Vagina (tissue), 2 donors: ENCODE results near the gene PSMC3.

ENCODE experiments used
- POLR2AphosphoS5 ChIP-seq, 2 donors: sonication (generic); formaldehyde crosslinking; IDR thresholded peaks; one replicate each; pipeline ENCODE4 v1.9.0; 2017; ENCODE audit warnings: antibody characterized with exemption in 2 of 2, mild to moderate bottlenecking in 2 of 2, low read depth in 1 of 2; ENCODE audit not compliant: insufficient read depth in 1 of 2
- TF ChIP-seq, protein P1 (sequence below), 3 experiments: fragments of 450-650 bp in 2 of 3; fragments of 200-600 bp in 1 of 3; sonication (generic) in 1 of 3; IDR thresholded peaks; one replicate each; pipeline ENCODE4 v1.5.1; 2017 to 2019; ENCODE audit warnings: antibody characterized with exemption in 3 of 3, mild to moderate bottlenecking in 2 of 3, moderate library complexity in 2 of 3

GRCh38 chr11:47410370-47411264, 15.6 kb downstream of the PSMC3 start:
- TF ChIP-seq, protein P1, sequence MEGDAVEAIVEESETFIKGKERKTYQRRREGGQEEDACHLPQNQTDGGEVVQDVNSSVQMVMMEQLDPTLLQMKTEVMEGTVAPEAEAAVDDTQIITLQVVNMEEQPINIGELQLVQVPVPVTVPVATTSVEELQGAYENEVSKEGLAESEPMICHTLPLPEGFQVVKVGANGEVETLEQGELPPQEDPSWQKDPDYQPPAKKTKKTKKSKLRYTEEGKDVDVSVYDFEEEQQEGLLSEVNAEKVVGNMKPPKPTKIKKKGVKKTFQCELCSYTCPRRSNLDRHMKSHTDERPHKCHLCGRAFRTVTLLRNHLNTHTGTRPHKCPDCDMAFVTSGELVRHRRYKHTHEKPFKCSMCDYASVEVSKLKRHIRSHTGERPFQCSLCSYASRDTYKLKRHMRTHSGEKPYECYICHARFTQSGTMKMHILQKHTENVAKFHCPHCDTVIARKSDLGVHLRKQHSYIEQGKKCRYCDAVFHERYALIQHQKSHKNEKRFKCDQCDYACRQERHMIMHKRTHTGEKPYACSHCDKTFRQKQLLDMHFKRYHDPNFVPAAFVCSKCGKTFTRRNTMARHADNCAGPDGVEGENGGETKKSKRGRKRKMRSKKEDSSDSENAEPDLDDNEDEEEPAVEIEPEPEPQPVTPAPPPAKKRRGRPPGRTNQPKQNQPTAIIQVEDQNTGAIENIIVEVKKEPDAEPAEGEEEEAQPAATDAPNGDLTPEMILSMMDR (IDR thresholded peaks at IDR 0.05), result no peak
- TF ChIP-seq POLR2AphosphoS5 (IDR thresholded peaks at IDR 0.05; ENCODE audit: insufficient read depth in 1 of 2, low read depth in 1 of 2), result no peak
